Nephron progenitor cell (in vitro differentiated cells): ENCODE results near the gene RAMP3.
A peak's percentile ranks its signal among the peaks of the same experiment; 100 is the strongest.

Experiments used
- DNase-seq: peaks from one replicate; pipeline ENCODE4 v3.0.0; 2021
- H3K27ac Mint-ChIP-seq: 2 replicates; pipeline ENCODE4 v1.8.0; 2021; ENCODE audit warnings: mild to moderate bottlenecking, moderate library complexity, mixed read lengths
- H3K27me3 Mint-ChIP-seq: 2 replicates; pipeline ENCODE4 v1.8.0; 2021; ENCODE audit warnings: mild to moderate bottlenecking, low read depth, mixed read lengths; ENCODE audit not compliant: poor library complexity
- H3K36me3 Mint-ChIP-seq: 2 replicates; pipeline ENCODE4 v1.8.0; 2021; ENCODE audit warnings: low read depth, mixed read lengths
- H3K4me1 Mint-ChIP-seq: 2 replicates; pipeline ENCODE4 v1.8.0; 2021; ENCODE audit warnings: mixed read lengths
- H3K4me3 Mint-ChIP-seq: 2 replicates; pipeline ENCODE4 v1.8.0; 2021; ENCODE audit warnings: mild to moderate bottlenecking, moderate library complexity, mixed read lengths
- H3K9me3 Mint-ChIP-seq: 2 replicates; pipeline ENCODE4 v1.8.0; 2021; ENCODE audit warnings: mild to moderate bottlenecking, moderate library complexity, mixed read lengths
- TF ChIP-seq, protein P1 (sequence below): fragments of 200-600 bp; sonication (generic); IDR thresholded peaks from 2 replicates; pipeline ENCODE4 v1.5.0; 2021; ENCODE audit warnings: antibody characterized with exemption

RAMP3 gene

GRCh38 chr7:45116048-45116447, 41.5 kb upstream of the RAMP3 start:
- Mint-ChIP-seq H3K27ac (no peak overlapping the region), H3K36me3 (no peaks in the 10 kb centered on the region), H3K4me3 (no peak overlapping the region), H3K4me1 (peaks cover 32% of the 10 kb centered on the region), H3K9me3 (no peaks in the 10 kb centered on the region), H3K27me3 (peaks cover 64% of the 10 kb centered on the region)
- DNase-seq: no peak
- TF ChIP-seq, protein P1, sequence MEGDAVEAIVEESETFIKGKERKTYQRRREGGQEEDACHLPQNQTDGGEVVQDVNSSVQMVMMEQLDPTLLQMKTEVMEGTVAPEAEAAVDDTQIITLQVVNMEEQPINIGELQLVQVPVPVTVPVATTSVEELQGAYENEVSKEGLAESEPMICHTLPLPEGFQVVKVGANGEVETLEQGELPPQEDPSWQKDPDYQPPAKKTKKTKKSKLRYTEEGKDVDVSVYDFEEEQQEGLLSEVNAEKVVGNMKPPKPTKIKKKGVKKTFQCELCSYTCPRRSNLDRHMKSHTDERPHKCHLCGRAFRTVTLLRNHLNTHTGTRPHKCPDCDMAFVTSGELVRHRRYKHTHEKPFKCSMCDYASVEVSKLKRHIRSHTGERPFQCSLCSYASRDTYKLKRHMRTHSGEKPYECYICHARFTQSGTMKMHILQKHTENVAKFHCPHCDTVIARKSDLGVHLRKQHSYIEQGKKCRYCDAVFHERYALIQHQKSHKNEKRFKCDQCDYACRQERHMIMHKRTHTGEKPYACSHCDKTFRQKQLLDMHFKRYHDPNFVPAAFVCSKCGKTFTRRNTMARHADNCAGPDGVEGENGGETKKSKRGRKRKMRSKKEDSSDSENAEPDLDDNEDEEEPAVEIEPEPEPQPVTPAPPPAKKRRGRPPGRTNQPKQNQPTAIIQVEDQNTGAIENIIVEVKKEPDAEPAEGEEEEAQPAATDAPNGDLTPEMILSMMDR: no peak

GRCh38 chr7:45117582-45117981, 40.0 kb upstream of the RAMP3 start:
- TF ChIP-seq, protein P1: no peak
- H3K4me3 Mint-ChIP-seq: no peak overlapping the region
- peaks cover 67% of the 10 kb centered on the region for H3K27me3 Mint-ChIP-seq
- DNase-seq: no peak
- no peaks in the 10 kb centered on the region for H3K36me3 Mint-ChIP-seq
- H3K9me3 Mint-ChIP-seq: no peaks in the 10 kb centered on the region
- no peak overlapping the region for H3K27ac Mint-ChIP-seq
- H3K4me1 Mint-ChIP-seq: peaks cover 18% of the 10 kb centered on the region

DNA sequence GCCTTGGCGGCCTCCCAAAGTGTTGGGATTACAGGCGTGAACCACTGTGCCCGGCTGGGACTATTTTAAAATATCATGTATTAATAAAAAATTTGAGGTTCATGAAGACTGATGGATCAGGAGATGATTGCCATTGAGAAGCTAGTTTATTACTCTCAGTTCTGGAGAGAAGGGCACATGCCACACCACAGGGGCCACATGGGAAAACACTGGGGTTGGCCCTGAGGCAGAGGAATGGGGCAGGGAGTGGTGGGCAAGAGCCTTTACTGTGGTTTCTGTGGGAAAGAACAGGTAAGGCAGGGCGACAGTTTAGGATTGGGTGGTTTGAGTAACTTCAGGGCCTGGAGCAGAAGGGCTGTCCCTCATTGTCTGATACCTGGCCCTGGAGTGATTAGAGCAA, 39.3 kb upstream of the RAMP3 start:
- H3K36me3 Mint-ChIP-seq: no peaks in the 10 kb centered on the region
- no peak for DNase-seq
- TF ChIP-seq, protein P1: no peak
- H3K4me3 Mint-ChIP-seq: no peak overlapping the region
- H3K9me3 Mint-ChIP-seq: no peaks in the 10 kb centered on the region
- H3K27me3 Mint-ChIP-seq: peaks cover 63% of the 10 kb centered on the region
- no peak overlapping the region for H3K27ac Mint-ChIP-seq
- peaks cover 12% of the 10 kb centered on the region for H3K4me1 Mint-ChIP-seq

GRCh38 chr7:45118889-45119331, 38.7 kb upstream of the RAMP3 start:
- Mint-ChIP-seq H3K36me3 (no peaks in the 10 kb centered on the region), H3K9me3 (no peaks in the 10 kb centered on the region), H3K27me3 (peaks cover 61% of the 10 kb centered on the region), H3K4me1 (peaks cover 12% of the 10 kb centered on the region), H3K4me3 (no peak overlapping the region), H3K27ac (no peak overlapping the region)
- TF ChIP-seq, protein P1: no peak
- DNase-seq: peak; percentile 30

- TF ChIP-seq, protein P1: no peak
- Mint-ChIP-seq H3K27ac (no peak overlapping the region), H3K4me1 (peaks cover 12% of the 10 kb centered on the region), H3K9me3 (no peaks in the 10 kb centered on the region), H3K27me3 (peaks cover 55% of the 10 kb centered on the region), H3K36me3 (no peaks in the 10 kb centered on the region), H3K4me3 (no peak overlapping the region)
- DNase-seq: no peak
These were observed 38.0 kb upstream of the RAMP3 start for GRCh38 chr7:45119550-45119949.

DNA sequence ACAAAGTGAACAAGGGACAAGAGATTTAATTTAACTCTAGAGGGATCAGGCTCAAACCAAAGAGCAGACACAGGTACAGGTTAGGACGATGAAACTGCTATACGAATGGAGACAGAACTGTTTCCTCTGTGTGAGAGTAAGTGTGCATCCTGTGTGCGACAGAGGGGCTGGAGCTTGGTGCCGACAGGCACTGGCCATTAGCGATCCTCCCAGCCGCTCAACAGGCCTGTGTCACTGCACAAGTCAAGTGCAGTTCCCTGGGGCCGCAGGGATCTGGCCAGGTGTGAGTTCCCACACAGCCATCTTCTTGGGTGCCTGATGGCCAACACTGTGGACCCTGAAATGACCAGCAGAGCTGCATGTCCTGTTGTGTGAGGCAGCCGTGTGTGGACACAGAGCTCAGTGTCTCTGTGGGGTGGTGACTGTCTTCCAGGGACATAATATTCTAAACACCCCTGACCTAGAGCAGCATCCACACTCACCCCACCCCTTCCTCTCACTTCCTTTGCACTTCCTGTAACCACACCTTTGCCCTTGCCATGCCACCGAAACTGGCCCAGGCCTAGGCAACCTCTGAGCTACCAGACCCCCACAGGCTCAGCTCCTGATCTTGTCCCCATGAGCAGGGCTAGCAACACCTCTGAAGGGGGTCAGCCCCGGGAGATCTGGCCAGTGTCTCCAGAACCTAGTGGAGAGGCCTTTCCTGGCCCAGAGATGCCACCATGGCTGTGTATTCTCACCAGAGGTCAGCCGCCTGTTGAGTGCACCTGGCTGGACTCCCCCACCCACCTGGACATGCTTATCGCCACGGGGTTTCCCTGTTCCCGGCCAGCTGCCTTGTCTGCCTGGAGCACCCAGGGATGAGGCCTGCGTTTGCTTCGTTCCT, 34.4 kb upstream of the RAMP3 start:
- no peak for DNase-seq

More for the DNA sequence above, 34.4 kb upstream of the RAMP3 start:
- Mint-ChIP-seq H3K27me3 (peaks cover 26% of the 10 kb centered on the region), H3K4me3 (no peak overlapping the region), H3K27ac (no peak overlapping the region), H3K9me3 (no peaks in the 10 kb centered on the region), H3K36me3 (no peaks in the 10 kb centered on the region), H3K4me1 (peaks cover 19% of the 10 kb centered on the region)
- TF ChIP-seq, protein P1: no peak
